Thyroid gland (tissue), 4 donors: ENCODE data around the gene ANKRD39. TPM values are rescaled to one million over a fixed set of nuclear protein-coding genes. Genes with fewer than 3 reads are reported as not detected.

Source experiments
- DNase-seq, 2 donors: peaks; one replicate each; pipeline ENCODE4 v3.0.0-alpha.2; 2019
- H3K27ac ChIP-seq, 3 donors: fragments of 200-600 bp; sonication (generic); 1 replicate in 2 of 3; 2 replicates in 1 of 3; pipeline ENCODE4 v1.5.1; 2016 to 2019; ENCODE audit warnings: mild to moderate bottlenecking in 1 of 3, moderate library complexity in 1 of 3
- H3K27me3 ChIP-seq: fragments of 200-600 bp; sonication (generic); one replicate; pipeline ENCODE4 v1.5.1; 2019
- H3K36me3 ChIP-seq, 2 donors: fragments of 200-600 bp; sonication (generic); one replicate each; pipeline ENCODE4 v1.5.1; 2016 to 2019
- H3K4me1 ChIP-seq, 2 donors: fragments of 200-600 bp; sonication (generic); one replicate each; pipeline ENCODE4 v1.5.1; 2017 to 2019
- H3K4me3 ChIP-seq, 3 donors: fragments of 200-600 bp; sonication (generic); replicated peaks in 1 of 3; 1 replicate in 2 of 3; 2 replicates in 1 of 3; pipeline ENCODE4 v1.5.1; 2016; ENCODE audit warnings: mild to moderate bottlenecking in 1 of 3
- H3K9me3 ChIP-seq: fragments of 200-600 bp; sonication (generic); one replicate; pipeline ENCODE4 v1.5.1; 2017
- POLR2A ChIP-seq, 2 donors: fragments of 450-650 bp; IDR thresholded peaks; one replicate each; pipeline ENCODE4 v1.6.1; 2017; ENCODE audit warnings: antibody characterized with exemption in 2 of 2, mild to moderate bottlenecking in 2 of 2, moderate library complexity in 1 of 2
- WGBS, 2 donors: methylation state at CpG; one replicate each; pipeline ENCODE4 v1.1.5; 2017; 5-methylcytosine and 5-hydroxymethylcytosine counted together
- intact Hi-C: fragments of 100-400 bp; cut with DNase I; formaldehyde crosslinking; loops from one replicate; pipeline ENCODE4 v1.15.1; 2023
- microRNA counts, 2 donors: library from miRNA; unstranded; fragments of <30 nt; microRNA quantifications; one replicate each; lab custom pipeline; 2016 to 2017
- microRNA-seq: library from miRNA; unstranded; fragments of <30 nt; microRNA quantifications from one replicate; pipeline ENCODE4, GENCODE V29; 2016
- small RNA-seq: library from RNA; depleted of rRNA; stranded (forward); fragments of <200 nt; gene quantifications from one replicate; pipeline ENCODE3, GENCODE V24; 2016
- total RNA-seq, 4 donors: library from RNA; depleted of rRNA; stranded (reverse); fragments of >200 nt; gene quantifications; one replicate each; pipeline ENCODE4 v1.2.3, GENCODE V29; 2016
- TF ChIP-seq, protein P1 (sequence below), 6 experiments: fragments of 200-600 bp in 3 of 6; fragments of 450-650 bp in 3 of 6; sonication (generic) in 3 of 6; IDR thresholded peaks; one replicate each; pipeline ENCODE4 v1.5.1; 2016 to 2019; ENCODE audit warnings: antibody characterized with exemption in 6 of 6, mild to moderate bottlenecking in 2 of 6, inconsistent platforms in 1 of 6, moderate library complexity in 1 of 6

Gene ANKRD39
- total RNA-seq, 4 donors from 2014 or later, result 11.6 to 25.7 (median 14.1) TPM

DNA sequence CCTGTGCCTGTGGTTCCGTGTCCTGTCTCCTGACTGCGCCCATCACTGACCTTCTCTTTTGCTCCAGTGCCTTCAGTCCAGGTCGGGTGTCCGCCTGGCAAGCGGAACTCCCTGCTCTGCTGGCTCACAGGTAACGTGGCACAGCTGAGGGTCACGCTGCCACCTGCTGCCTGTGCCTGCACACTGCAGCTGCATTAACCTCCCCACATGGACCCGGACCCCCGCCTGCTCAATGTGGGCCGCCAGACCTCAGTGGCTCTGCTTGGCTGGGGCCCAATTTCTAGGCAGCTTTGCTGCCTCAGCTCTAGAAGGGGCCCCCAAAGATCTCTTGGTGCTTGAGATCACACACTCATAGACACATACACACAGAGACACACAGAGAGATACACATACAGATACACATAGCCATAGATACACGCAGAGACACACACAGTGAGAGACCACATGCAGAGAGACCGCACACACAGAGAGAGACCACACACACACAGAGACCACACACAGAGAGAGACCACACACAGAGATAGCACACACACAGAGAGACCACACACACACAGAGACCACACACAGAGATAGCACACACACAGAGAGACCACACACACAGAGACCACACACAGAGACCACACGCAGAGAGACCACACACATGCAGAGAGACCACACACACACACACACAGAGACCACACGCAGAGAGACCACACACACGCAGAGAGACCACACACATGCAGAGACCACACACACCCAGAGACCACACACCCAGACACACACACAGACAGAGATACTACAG lies 56.6 kb downstream of the ANKRD39 start:
- no peak overlapping the region for H3K27ac ChIP-seq
- TF ChIP-seq POLR2A (IDR thresholded peaks at IDR 0.05), result no peak
- TF ChIP-seq, protein P1, sequence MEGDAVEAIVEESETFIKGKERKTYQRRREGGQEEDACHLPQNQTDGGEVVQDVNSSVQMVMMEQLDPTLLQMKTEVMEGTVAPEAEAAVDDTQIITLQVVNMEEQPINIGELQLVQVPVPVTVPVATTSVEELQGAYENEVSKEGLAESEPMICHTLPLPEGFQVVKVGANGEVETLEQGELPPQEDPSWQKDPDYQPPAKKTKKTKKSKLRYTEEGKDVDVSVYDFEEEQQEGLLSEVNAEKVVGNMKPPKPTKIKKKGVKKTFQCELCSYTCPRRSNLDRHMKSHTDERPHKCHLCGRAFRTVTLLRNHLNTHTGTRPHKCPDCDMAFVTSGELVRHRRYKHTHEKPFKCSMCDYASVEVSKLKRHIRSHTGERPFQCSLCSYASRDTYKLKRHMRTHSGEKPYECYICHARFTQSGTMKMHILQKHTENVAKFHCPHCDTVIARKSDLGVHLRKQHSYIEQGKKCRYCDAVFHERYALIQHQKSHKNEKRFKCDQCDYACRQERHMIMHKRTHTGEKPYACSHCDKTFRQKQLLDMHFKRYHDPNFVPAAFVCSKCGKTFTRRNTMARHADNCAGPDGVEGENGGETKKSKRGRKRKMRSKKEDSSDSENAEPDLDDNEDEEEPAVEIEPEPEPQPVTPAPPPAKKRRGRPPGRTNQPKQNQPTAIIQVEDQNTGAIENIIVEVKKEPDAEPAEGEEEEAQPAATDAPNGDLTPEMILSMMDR (IDR thresholded peaks at IDR 0.05), result peak; percentile 69 to 97 (median 94)
- DNase-seq, result peak; percentile 89 to 91
- no peaks in the 10 kb centered on the region for H3K27me3 ChIP-seq
- H3K36me3 ChIP-seq, result peaks cover 0 to 4% of the 10 kb centered on the region in 2 donors
- H3K4me1 ChIP-seq, result peaks cover 3 to 4% of the 10 kb centered on the region in 2 donors
- H3K9me3 ChIP-seq, result no peaks in the 10 kb centered on the region
- WGBS, 2 donors, result 36 to 74% methylated on average over 5 to 13 of the region's 15 CpGs
- intact Hi-C loops, result loop anchor here (10.0 kb wide), 2 partner anchors 166 to 276 kb away; partner anchors contain the start of gene KANSL3
- H3K4me3 ChIP-seq, result no peak overlapping the region

- Histone ChIP-seq H3K27ac (no peak overlapping the region), H3K9me3 (no peaks in the 10 kb centered on the region), H3K36me3 (peaks cover 0 to 4% of the 10 kb centered on the region in 2 donors), H3K27me3 (no peaks in the 10 kb centered on the region), H3K4me3 (no peak overlapping the region), H3K4me1 (peaks cover 3 to 4% of the 10 kb centered on the region in 2 donors)
- DNase-seq, result no peak
- 87 to 95% methylated on average over 16 to 23 of the region's 27 CpGs for WGBS, 2 donors
- no peak for TF ChIP-seq POLR2A (IDR thresholded peaks at IDR 0.05)
- TF ChIP-seq, protein P1 (IDR thresholded peaks at IDR 0.05), result no peak
- intact Hi-C loops, result loop anchor here (10.0 kb wide), 2 partner anchors 166 to 276 kb away; partner anchors contain the start of gene KANSL3
Observed at GRCh38 chr2:96800061-96801004, 57.5 kb downstream of the ANKRD39 start.

GRCh38 chr2:96799623-96799935 lies 58.2 kb downstream of the ANKRD39 start:
- 97 to 98% methylated on average over 8 of the region's 8 CpGs for WGBS, 2 donors
- Histone ChIP-seq H3K9me3 (no peaks in the 10 kb centered on the region), H3K4me3 (no peak overlapping the region), H3K4me1 (peaks cover 3 to 4% of the 10 kb centered on the region in 2 donors), H3K27me3 (no peaks in the 10 kb centered on the region), H3K36me3 (peaks cover 0 to 4% of the 10 kb centered on the region in 2 donors), H3K27ac (no peak overlapping the region)
- TF ChIP-seq, protein P1 (IDR thresholded peaks at IDR 0.05), result no peak
- no peak for TF ChIP-seq POLR2A (IDR thresholded peaks at IDR 0.05)
- intact Hi-C loops, result no loop called here
- no peak for DNase-seq

DNA sequence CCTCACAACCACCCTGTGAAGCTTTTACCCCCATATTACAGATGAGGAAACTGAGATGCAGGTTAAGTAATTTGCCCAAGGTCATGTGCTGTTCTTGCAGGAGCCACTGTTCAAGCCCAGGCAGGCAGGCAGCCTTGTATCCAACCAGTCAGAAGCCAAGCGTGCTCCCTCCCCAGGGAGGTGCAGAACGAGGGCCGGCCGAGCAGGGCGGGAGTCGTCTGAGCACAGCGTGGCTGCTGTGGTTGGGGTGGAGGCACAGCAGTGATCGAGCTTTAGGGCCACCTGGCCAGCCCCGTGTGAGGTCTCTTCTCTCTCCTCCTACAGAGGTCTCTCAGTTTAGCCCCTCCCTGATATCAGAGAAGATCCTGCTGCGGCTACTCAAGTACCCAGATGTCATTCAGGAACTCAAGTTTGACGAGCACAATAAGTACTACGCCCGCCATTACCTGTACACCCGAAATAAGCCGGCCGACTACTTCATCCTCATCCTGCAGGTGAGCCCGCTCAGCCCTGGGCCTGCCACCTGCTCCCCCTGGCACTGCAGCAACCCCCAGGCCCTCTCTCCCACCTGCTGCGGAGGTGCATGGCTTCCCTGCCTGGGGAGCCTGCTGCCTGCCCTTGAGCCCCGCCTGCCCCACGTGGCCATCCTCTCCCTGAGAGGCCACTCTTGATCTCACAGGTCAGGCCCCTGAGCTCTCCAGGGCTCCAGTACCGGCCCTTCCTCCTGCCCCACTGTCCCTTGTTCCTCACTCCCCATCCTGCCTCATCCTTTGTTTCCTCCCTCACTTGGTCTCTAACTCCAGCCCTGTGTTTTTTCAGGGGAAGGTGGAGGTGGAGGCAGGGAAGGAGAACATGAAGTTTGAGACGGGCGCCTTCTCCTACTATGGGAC lies 58.8 kb downstream of the ANKRD39 start:
- H3K4me1 ChIP-seq, result peaks cover 3 to 4% of the 10 kb centered on the region in 2 donors
- TF ChIP-seq, protein P1 (IDR thresholded peaks at IDR 0.05), result no peak
- no peaks in the 10 kb centered on the region for H3K27me3 ChIP-seq
- no peak overlapping the region for H3K4me3 ChIP-seq
- intact Hi-C loops, result no loop called here
- peaks cover 0 to 4% of the 10 kb centered on the region in 2 donors for H3K36me3 ChIP-seq
- no peaks in the 10 kb centered on the region for H3K9me3 ChIP-seq
- DNase-seq, result no peak
- H3K27ac ChIP-seq, result no peak overlapping the region
- 92 to 93% methylated on average over 18 to 23 of the region's 23 CpGs for WGBS, 2 donors

MicroRNA genes within 50 kb of the gene (microRNA counts, 767-probe panel; counts per million panel counts)
- microRNA hsa-miR-3127-5p (lab: Ali Mortazavi, UCI), result 0 counts per million in 2 donors

Small RNA genes lying within 50 kb of the gene (microRNA-seq; reads per million reads assigned to microRNA genes)
- 4.0 reads per million, percentile 6 among the genes with 10 or more reads in this experiment for gene MIR3127

Small RNA genes lying within 50 kb of the gene (small RNA-seq; reads per million reads assigned to genes)
- 0.66 reads per million for gene MIR3127

Other genes starting within 250 kb of the ANKRD39 start
- 10 to 100 TPM; 46.2 to 65.5 (median 55.8) TPM for gene KANSL3, start 219.7 kb downstream of the ANKRD39 start, total RNA-seq
- 1 to 10 TPM in 1 of 4 donors, under 1 TPM in 3; 0.11 to 1.5 (median 0.34) TPM for gene FER1L5, start 215.3 kb downstream of the ANKRD39 start, total RNA-seq
- gene LMAN2L, start 118.0 kb downstream of the ANKRD39 start, total RNA-seq, result 10 to 100 TPM; 22.8 to 32.9 (median 29.2) TPM
- gene CNNM4, start 97.1 kb downstream of the ANKRD39 start, total RNA-seq, result 1 to 10 TPM; 6.6 to 9.5 (median 7.7) TPM
- 10 to 100 TPM; 18.2 to 22.8 (median 20.4) TPM for gene CNNM3, start 41.7 kb downstream of the ANKRD39 start, total RNA-seq
- gene ANKRD23, start 14.0 kb downstream of the ANKRD39 start, total RNA-seq, result 1 to 10 TPM; 3.0 to 8.2 (median 3.2) TPM
- 10 to 100 TPM; 14.5 to 21.7 (median 19.3) TPM for gene SEMA4C, start 12.1 kb upstream of the ANKRD39 start, total RNA-seq
- not detected for gene FAM178B, start 128.6 kb upstream of the ANKRD39 start, total RNA-seq
- 1 to 10 TPM in 3 of 4 donors, not detected in 1; 1.8 to 7.1 (median 4.2) TPM for gene FAHD2B, start 236.9 kb upstream of the ANKRD39 start, total RNA-seq